ENCODE measurements around the gene MYT1. TPM values are rescaled to one million over a fixed set of nuclear protein-coding genes. Genes with fewer than 3 reads are reported as not detected.

The MYT1 gene
- total and polyA plus RNA-seq, 2 of the 13 experiments (the other 11 are each of a cell fraction or from before 2014, with no cell fraction given) = 0.58 to 2.5 TPM

- TF ChIP-seq ISL2 (CRISPR knock-in tag; IDR thresholded peaks at IDR 0.05) = peak; percentile 67
- TF ChIP-seq, protein P1, sequence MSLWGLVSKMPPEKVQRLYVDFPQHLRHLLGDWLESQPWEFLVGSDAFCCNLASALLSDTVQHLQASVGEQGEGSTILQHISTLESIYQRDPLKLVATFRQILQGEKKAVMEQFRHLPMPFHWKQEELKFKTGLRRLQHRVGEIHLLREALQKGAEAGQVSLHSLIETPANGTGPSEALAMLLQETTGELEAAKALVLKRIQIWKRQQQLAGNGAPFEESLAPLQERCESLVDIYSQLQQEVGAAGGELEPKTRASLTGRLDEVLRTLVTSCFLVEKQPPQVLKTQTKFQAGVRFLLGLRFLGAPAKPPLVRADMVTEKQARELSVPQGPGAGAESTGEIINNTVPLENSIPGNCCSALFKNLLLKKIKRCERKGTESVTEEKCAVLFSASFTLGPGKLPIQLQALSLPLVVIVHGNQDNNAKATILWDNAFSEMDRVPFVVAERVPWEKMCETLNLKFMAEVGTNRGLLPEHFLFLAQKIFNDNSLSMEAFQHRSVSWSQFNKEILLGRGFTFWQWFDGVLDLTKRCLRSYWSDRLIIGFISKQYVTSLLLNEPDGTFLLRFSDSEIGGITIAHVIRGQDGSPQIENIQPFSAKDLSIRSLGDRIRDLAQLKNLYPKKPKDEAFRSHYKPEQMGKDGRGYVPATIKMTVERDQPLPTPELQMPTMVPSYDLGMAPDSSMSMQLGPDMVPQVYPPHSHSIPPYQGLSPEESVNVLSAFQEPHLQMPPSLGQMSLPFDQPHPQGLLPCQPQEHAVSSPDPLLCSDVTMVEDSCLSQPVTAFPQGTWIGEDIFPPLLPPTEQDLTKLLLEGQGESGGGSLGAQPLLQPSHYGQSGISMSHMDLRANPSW (CRISPR knock-in tag; IDR thresholded peaks at IDR 0.05; ENCODE audit: borderline replicate concordance) = no peak
- TF ChIP-seq TEAD2 (CRISPR knock-in tag; IDR thresholded peaks at IDR 0.05) = no peak
- no peak for TF ChIP-seq FOXM1 (CRISPR knock-in tag; IDR thresholded peaks at IDR 0.05)
- TF ChIP-seq ZNF687 (CRISPR knock-in tag; IDR thresholded peaks at IDR 0.05) = peak; percentile 79
- TF ChIP-seq ZUFSP (CRISPR knock-in tag; IDR thresholded peaks at IDR 0.05; ENCODE audit: borderline replicate concordance) = no peak
- no peak for TF ChIP-seq ZNF326 (CRISPR knock-in tag; IDR thresholded peaks at IDR 0.05; ENCODE audit: borderline replicate concordance)
- TF ChIP-seq HDAC2 (CRISPR knock-in tag; IDR thresholded peaks at IDR 0.05) = peak; percentile 78; the same call in 1 of the 2 replicates
- no peak; the same call in 1 of the 2 replicates for TF ChIP-seq HBP1 (CRISPR knock-in tag; IDR thresholded peaks at IDR 0.05; ENCODE audit: low read depth)
- TF ChIP-seq CENPT (CRISPR knock-in tag; IDR thresholded peaks at IDR 0.05; ENCODE audit: low read depth) = no peak
- peak; percentile 80 for TF ChIP-seq TEAD3 (CRISPR knock-in tag; optimal IDR thresholded peaks at IDR 0.05; ENCODE audit: borderline replicate concordance)
- TF ChIP-seq IKZF4 (CRISPR knock-in tag; IDR thresholded peaks at IDR 0.05; ENCODE audit: borderline replicate concordance, low read depth, not compliant biosample characterization) = peak; percentile 76
- no peak; the same call in 1 of the 2 replicates for TF ChIP-seq ZBTB38 (CRISPR knock-in tag; IDR thresholded peaks at IDR 0.05)
- TF ChIP-seq JUNB (CRISPR knock-in tag; IDR thresholded peaks at IDR 0.05; ENCODE audit: borderline replicate concordance) = no peak
- no peak for TF ChIP-seq SUZ12 (IDR thresholded peaks at IDR 0.05; ENCODE audit: low read depth, low read length)
- TF ChIP-seq ATF1 (CRISPR knock-in tag; IDR thresholded peaks at IDR 0.05) = no peak
- no peak for TF ChIP-seq MBD4 (IDR thresholded peaks at IDR 0.05; ENCODE audit: borderline replicate concordance, low read length)
- TF ChIP-seq BRCA1 (CRISPR knock-in tag; IDR thresholded peaks at IDR 0.05) = no peak
- no peak for TF ChIP-seq HNRNPH1 (optimal IDR thresholded peaks at IDR 0.05; ENCODE audit: low read depth, low read length)
These were observed 74.0 kb downstream of the MYT1 start (continued) for GRCh38 chr20:64238115-64238825.

Measured in HepG2 (cell line).